Mucosa of descending colon (tissue), 3 donors: ENCODE results near the gene BIVM. TPM values are rescaled to one million over a fixed set of nuclear protein-coding genes. Genes with fewer than 3 reads are reported as not detected.
A peak's percentile ranks its signal among the peaks of the same experiment; 100 is the strongest.

Experiments used
- ATAC-seq: fragments of 200-7000 bp; cut with Tn5 transposase; one replicate; pipeline ENCODE4 v1.9.1; 2020; ENCODE audit warnings: mild to moderate bottlenecking, moderate library complexity
- DNase-seq, 3 donors: peaks; one replicate each; pipeline ENCODE4 v3.0.0-alpha.2; 2020
- H3K36me3 ChIP-seq: fragments of 200-600 bp; one replicate; pipeline ENCODE4 v1.8.0; 2021; ENCODE audit warnings: low read depth, mild to moderate bottlenecking
- H3K4me1 ChIP-seq: fragments of 200-600 bp; one replicate; pipeline ENCODE4 v1.8.0; 2021; ENCODE audit warnings: low read depth, mild to moderate bottlenecking
- H3K4me3 ChIP-seq: fragments of 200-600 bp; one replicate; pipeline ENCODE4 v1.8.0; 2021; ENCODE audit warnings: mild to moderate bottlenecking
- H3K9me3 ChIP-seq: fragments of 200-600 bp; one replicate; pipeline ENCODE4 v1.8.0; 2021; ENCODE audit warnings: mild to moderate bottlenecking
- intact Hi-C, 2 donors: fragments of 100-400 bp; cut with DNase I in 1 of 2; cut with micrococcal nuclease in 1 of 2; formaldehyde crosslinking; loops; one replicate each; pipeline versions ENCODE4 v1.11.0 to v1.11.1; 2022; cut with DNase I, micrococcal nuclease
- total RNA-seq, 3 donors: library from RNA; stranded (reverse); fragmentation: NEBNext Ultra II Directional in 2 of 3; extraction: Animal tissue kit (Norgen Biotek cat#: 25700) in 2 of 3; gene quantifications; one replicate each; pipeline versions ENCODE4 v1.2.1 to v1.2.4, GENCODE V29; 2021 to 2023
- TF ChIP-seq, protein P1 (sequence below): fragments of 200-600 bp; IDR thresholded peaks from one replicate; pipeline ENCODE4 v1.8.0; 2022; ENCODE audit warnings: antibody characterized with exemption, mild to moderate bottlenecking
- donor health status: DM: no; HTN: no; CAD: no; lungs with moderate emphysema.
- donor health status: DM: no; HTN: no; CAD: no.
- donor health status: DM: no; HTN: yes; CAD: no.

The BIVM gene
- total RNA-seq, 3 donors from 2014 or later: 15.5 to 21.2 (median 17.1) TPM

DNA sequence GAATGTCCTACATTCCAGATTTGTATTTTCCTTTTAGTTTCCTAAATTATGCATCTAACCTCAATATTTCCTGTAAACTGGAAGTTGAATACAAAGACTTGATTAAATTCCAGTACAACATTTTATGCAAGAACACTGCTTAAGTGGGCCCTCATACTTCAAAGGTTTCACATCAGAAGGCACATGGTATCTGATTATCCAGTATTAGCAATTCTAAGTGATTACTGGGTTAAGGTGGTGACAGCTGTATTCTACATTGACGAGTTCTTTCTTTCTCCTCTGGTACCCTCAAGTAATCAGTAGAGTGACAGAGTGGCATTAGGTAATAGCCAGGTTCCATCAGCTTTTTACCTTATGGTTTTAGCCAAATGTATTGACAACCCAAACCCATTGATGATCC, 18.3 kb downstream of the BIVM start:
- TF ChIP-seq, protein P1, sequence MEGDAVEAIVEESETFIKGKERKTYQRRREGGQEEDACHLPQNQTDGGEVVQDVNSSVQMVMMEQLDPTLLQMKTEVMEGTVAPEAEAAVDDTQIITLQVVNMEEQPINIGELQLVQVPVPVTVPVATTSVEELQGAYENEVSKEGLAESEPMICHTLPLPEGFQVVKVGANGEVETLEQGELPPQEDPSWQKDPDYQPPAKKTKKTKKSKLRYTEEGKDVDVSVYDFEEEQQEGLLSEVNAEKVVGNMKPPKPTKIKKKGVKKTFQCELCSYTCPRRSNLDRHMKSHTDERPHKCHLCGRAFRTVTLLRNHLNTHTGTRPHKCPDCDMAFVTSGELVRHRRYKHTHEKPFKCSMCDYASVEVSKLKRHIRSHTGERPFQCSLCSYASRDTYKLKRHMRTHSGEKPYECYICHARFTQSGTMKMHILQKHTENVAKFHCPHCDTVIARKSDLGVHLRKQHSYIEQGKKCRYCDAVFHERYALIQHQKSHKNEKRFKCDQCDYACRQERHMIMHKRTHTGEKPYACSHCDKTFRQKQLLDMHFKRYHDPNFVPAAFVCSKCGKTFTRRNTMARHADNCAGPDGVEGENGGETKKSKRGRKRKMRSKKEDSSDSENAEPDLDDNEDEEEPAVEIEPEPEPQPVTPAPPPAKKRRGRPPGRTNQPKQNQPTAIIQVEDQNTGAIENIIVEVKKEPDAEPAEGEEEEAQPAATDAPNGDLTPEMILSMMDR: no peak
- H3K9me3 ChIP-seq: no peaks in the 10 kb centered on the region
- no peaks in the 10 kb centered on the region for H3K4me1 ChIP-seq
- H3K4me3 ChIP-seq: no peak overlapping the region
- DNase-seq (no peak), ATAC-seq (no peak)
- no peaks in the 10 kb centered on the region for H3K36me3 ChIP-seq
- intact Hi-C loops: no loop called here

DNA sequence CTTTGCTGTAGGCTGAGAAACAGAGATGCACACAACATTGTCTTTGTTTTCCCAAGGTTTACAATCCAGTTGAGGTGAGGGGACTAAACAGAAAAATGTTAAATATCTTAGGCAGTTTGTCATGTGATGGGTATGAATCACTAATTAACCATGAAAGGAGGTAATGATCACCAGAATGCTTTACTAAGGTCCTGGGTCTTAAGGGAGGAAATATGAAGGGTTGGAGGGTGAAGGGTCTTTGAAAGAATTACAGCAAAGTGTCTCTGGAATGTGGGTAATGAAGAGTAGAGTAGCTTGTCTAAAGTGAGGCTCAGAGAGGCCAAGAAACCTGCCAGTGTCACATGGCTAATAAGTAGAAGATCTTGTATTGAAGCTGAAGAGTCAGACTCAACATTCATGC, 19.0 kb downstream of the BIVM start:
- TF ChIP-seq, protein P1: no peak

DNA sequence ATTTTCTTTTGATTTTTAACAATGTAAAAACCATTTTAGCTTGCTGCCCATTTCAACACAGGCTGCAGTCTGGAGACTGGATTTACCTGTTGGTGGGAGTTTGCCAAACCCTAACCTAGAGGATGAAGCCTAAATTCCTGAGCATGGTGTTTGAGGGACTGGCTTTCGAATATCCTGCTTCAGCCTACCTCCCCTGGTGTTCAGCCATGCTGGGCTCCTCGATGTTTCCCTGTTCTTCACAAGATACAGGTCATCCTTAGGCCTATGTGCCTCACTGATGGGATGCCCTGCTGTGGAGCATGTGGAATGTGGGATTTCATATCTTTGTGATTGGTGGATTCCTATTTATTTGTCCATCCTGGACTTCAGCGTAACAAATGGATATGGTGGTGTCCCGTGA, 26.5 kb downstream of the BIVM start:
- no peak for ATAC-seq
- TF ChIP-seq, protein P1: no peak
- H3K4me3 ChIP-seq: no peak overlapping the region
- no peak for DNase-seq
- no peaks in the 10 kb centered on the region for H3K36me3 ChIP-seq
- H3K9me3 ChIP-seq: no peaks in the 10 kb centered on the region
- no peaks in the 10 kb centered on the region for H3K4me1 ChIP-seq
- intact Hi-C loops: no loop called here

More for the DNA sequence above, 19.0 kb downstream of the BIVM start:
- no peaks in the 10 kb centered on the region for H3K36me3 ChIP-seq
- no peaks in the 10 kb centered on the region for H3K9me3 ChIP-seq
- H3K4me3 ChIP-seq: no peak overlapping the region
- DNase-seq: no peak
- intact Hi-C loops: no loop called here
- no peaks in the 10 kb centered on the region for H3K4me1 ChIP-seq
- ATAC-seq: no peak

DNA sequence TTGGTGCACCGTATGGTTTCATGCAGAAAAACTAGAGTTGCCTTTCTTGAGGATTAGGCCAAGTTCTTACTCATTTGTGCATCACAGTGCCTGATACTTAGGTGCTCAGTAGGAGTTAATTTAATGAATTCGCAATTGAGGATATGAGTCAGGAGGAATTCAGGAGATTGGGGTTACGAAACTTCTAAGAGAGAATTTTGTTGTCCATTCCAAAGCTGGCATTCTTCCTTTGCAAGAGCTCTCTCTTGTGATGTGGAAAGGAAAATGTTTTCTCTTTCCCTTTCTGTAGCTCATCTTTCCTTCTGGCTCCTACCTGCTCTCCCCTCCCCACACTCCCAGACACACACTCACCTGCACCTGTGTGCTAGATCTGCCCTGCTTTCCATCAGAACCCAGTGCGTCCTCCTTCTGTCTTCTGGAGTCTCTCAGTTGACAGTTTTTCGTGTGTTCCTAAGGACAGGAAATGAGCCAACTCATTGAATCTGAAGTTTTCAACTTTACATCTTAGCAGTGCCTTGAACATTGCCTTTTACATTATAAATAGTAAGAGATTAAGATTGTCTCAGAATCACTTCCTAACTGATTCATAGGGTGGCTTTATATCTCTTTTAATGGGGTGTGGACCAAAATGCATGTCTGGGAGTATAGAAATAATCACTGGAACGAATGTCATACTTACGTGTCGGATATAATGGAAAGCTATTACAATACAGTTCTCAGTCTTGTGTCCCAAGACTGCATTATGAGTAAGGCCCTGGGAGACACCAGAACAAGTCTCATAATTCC, 27.2 kb downstream of the BIVM start:
- ATAC-seq (no peak), DNase-seq (no peak)
- Histone ChIP-seq H3K36me3 (no peaks in the 10 kb centered on the region), H3K4me3 (no peak overlapping the region), H3K9me3 (no peaks in the 10 kb centered on the region), H3K4me1 (no peaks in the 10 kb centered on the region)
- intact Hi-C loops: no loop called here
- TF ChIP-seq, protein P1: no peak

DNA sequence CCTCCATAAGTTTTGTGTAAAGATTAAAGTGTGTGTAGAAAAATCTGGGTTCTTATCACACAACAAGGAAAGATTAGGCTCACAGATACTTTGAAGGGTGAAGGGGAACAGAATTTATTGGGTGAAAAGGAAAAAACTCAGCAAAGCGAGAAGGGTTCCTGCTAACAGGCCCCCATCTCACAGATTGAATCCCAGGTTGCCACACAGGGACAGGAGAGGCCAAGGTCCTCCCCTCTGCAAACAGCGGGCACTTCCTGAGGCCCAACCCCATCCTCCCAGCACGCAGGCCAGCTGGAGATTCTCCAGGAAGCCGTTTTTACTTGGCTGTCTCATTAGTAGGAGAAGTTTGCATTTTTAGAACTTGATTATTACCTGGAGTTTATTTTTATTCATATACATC, 31.7 kb downstream of the BIVM start:
- H3K9me3 ChIP-seq: no peaks in the 10 kb centered on the region
- no peaks in the 10 kb centered on the region for H3K4me1 ChIP-seq
- no peaks in the 10 kb centered on the region for H3K36me3 ChIP-seq
- TF ChIP-seq, protein P1: no peak
- peak; percentile 97 for ATAC-seq
- intact Hi-C loops: no loop called here
- DNase-seq: peak; percentile 67 to 75 (median 75)
- no peak overlapping the region for H3K4me3 ChIP-seq
